NCI-H446 treated with DMSO at 0.1 percent for 48 hours (cell line): ENCODE results near the gene VWA5A.
"Not testable (repeated sequence)": the region's sequence is repeated elsewhere in the genome, so short reads cannot be mapped to it uniquely, and the experiment has no call there.

Source experiments
- DNase-seq: peaks from one replicate; lab custom pipeline; 2025; lab: John Stamatoyannopoulos, UW

Gene VWA5A

DNA sequence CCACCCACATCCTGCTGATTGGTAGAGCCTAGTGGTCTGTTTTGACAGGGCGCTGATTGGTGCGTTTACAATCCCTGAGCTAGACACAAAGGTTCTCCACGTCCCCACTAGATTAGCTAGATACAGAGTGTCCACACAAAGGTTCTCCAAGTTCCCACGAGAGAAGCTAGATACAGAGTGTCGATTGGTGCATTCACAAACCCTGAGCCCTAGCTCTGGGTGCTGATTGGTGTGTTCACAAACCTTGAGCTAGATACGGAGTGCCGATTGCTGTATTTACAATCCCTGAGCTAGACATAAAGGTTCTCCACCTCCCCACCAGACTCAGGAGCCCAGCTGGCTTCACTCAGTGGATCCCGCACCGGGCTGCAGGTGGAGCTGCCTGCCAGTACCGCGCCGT lies 55.1 kb downstream of the VWA5A start:
- DNase-seq = not testable (repeated sequence)

- no peak for DNase-seq
Measured at GRCh38 chr11:124170801-124171586, 55.7 kb downstream of the VWA5A start.

DNA sequence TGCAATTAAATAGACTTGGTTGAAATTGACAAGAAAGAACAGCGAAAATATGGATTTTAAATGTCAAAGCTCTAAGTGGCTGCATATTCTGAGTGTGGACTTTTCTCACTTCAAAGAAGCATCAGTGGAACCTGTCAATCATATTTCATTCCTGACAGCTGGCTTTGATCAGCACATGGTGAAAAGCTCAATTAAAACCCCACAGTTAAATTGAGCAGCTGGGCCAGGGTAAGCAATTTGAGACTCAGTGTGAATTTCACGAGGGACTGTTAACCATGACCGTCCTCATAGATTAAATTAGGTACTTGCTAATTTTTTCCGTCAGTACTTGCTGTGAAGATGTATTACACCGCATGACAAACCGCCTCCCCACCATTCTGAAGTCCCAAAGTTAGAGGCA lies 56.9 kb downstream of the VWA5A start:
- no peak for DNase-seq

- DNase-seq = no peak
Measured at GRCh38 chr11:124172599-124172998, 57.3 kb downstream of the VWA5A start.

- DNase-seq = no peak
Measured at GRCh38 chr11:124174001-124174583, 58.8 kb downstream of the VWA5A start.

GRCh38 chr11:124176925-124177715 lies 61.9 kb downstream of the VWA5A start:
- DNase-seq = no peak

DNA sequence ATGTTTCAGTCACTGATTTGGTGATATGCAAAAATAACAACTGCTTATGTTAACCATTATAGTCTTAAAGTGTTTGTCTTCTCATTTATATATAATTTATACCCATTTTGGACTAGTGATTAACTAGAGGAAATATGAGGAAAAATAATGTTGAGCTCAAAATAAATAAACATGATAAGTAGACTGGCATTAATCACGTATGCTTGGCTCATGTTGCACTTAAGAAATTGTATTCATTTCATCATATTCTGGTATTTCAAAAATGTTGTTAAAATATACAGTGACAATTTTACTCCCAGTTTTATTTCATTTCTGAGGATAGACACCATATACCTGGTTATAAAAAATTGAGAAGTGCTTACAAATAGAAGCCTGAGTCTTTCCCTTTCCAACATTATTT lies 64.1 kb downstream of the VWA5A start:
- DNase-seq = no peak

GRCh38 chr11:124183068-124183467 lies 67.8 kb downstream of the VWA5A start, which contains the start of gene OR10D3:
Gene OR10D3, plus strand, starts transcription at chr11:124183345. Its CDS starts 1,925 bp downstream, at chr11:124185270.
- DNase-seq = no peak

GRCh38 chr11:124190298-124191139 lies 75.3 kb downstream of the VWA5A start:
- no peak for DNase-seq

DNA sequence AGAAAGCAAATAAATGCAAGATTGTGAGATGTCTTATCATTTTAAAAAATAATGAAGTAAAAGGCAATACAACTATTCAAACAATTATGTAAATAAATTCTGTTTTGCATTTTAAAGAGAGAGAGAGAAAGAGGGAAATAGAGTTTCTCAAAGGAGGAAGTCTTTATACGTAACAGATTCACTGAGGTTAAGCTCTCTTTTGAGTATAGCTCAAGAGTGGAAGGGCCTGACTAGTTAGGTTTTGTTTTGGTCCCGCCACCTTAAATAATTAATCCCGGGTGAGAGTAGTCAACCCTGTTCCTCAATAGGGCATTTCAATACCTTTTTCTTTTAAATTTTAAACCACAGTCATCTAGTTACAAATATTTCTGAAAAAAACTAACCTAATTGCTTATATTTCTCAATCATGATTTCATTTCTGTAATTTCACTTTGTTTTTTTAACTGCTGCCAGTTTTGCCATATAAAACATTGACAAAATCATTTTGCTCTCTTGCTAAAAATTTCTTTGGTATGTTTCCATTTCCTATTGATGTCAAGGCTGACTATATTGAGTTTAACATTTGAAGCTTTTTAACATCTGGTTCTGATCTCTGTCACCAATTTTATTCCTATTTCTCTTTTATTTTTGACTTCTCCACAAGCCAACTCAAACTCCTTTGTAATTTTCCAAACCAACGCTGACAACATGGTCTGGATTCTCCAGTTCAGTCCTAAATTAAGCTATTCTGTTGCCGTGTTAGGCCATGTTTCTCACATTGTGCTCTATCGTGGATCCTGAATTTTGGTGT lies 78.2 kb downstream of the VWA5A start:
- DNase-seq = no peak

- no peak for DNase-seq
Measured at GRCh38 chr11:124194293-124195188, 79.3 kb downstream of the VWA5A start.

DNA sequence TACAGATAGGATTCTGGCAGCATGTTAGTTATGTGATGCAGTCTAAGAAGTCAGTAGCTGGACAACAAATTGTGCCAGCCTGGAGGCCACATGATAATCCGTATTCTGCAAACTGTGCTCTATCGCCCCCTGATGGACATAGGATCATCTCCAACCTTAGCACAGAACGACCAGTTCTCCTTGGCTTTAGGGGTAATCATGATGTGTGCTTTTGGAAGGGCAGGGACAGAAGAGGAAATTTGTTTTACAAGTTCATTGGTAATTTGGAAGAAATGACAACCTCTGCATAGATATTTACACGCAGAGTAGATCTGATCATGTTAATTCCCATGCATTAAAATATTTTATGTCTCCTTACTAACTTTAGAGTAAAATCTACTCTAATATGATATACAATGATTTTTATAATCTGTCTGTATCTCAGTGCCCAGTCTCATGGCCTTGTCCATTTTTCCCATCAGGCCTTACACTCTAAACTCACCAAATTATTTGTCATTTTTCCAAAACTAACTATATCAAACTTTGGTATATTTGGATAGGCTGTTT lies 80.0 kb downstream of the VWA5A start:
- DNase-seq = peak; percentile 15
